Activated CD4-positive, alpha-beta T cell treated with anti-CD3 and anti-CD28 coated beads for 48 hours (primary cell): ENCODE measurements around the gene PLA2G2A.
"Not testable (repeated sequence)": the region's sequence is repeated elsewhere in the genome, so short reads cannot be mapped to it uniquely, and the experiment has no call there.

Experiments used
- DNase-seq: peaks from one replicate; pipeline ENCODE4 v3.0.0-alpha.2; 2020

The PLA2G2A gene, protein sequence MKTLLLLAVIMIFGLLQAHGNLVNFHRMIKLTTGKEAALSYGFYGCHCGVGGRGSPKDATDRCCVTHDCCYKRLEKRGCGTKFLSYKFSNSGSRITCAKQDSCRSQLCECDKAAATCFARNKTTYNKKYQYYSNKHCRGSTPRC

DNA sequence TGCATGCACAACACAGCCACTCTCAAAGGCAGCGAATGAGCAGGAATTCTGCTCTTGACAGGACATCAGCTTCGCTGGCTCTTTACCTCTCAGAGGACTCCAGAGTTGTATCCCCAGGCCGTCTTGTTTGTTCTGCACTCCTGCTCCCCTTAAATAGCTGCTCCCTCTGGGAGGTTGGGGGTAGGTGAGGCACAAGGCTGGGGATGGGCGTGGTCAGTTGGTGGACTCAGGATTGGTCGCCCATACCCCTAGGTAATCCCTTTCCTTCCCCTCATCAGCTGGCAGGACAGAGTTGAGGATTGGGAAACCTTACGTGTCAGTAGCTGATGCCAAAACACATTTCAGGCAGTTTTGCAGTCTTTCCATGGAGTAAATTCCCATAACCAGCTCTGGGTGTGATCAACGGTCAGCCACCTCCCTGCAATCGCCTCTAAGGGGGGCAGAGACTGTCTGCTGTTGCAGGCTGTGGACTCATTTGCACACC lies at the start of gene PLA2G2A:
TSS of gene PLA2G2A (minus strand) at position 125 of the 484 bp plus-strand sequence. CDS start 845 bp downstream, outside the sequence.
- DNase-seq: no peak

DNA sequence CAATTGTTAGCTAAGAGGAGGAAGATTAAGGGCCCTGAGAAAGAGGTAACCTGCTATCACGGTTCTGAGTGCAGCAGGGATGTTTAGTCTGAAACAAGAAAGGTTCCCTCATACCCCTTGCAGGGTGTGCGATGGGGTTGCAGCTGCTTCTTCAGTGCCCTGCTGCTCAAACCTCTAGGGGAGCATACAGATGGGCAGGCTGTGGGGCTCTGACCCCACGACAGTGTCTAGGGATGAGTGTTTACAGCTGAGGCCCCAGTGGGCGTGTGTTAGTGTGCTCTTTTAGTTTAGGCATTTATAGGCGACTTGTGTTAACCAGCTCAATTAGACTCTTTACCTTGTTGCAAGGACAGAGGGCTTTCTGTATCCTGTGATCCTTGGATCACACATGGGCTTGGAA lies 49.3 kb upstream of the PLA2G2A start:
- no peak for DNase-seq

DNA sequence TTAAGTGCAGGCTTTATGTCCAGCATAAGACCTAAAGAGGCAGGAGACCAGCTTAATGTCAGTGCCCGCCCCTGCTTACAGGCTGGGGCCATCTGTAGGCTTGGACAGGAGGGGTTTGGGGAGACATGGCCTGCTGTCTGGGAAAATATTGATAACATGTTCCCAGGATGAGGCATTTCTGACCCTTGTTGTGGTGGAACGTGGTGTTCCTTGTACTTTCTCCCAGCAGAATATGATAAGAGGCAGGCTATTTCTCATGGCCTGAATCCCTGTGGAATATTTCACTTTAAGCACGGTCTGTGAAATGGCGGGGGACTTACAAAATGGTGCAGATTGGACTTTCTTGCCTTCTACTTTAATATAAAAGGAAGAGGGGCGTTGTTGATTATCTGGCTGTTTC lies 48.7 kb upstream of the PLA2G2A start:
- DNase-seq: no peak

DNA sequence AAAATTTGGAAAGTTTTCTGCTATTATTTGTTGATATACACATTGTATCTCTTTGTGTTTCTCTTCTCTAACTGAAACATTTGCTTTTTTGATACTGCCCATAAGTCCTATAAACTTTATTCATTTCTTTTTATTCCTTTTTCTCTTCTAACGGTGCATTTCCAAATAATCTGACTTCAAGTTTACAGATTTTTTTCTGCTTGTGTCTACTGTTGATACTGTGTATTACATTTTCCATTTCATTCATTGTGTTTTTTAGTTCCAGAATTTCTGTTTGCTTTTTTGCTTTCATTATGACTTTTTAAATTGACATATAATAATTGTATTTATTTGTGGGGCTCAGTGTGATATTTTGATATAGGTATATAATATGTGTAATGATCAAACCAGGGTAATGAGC lies 38.3 kb upstream of the PLA2G2A start:
- DNase-seq: no peak

DNA sequence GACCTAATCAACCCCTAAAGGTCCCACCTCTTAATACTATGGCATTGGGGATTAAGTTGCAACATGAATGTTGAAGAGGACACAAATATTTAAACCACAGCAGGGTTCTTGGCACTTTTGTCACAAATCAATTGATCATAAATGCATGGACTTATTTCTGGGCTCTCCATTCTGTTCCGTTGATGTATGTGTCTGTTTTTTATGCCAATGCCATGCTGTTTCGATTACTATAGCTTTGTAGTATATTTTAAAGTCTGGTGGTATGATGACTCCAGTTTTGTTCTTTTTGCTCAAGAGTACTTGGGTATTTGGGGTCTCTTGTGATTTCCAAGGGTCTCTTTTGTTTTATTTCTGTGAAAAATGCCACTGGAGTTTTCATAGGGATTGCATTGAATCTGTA lies 34.7 kb upstream of the PLA2G2A start:
- DNase-seq: no peak

DNA sequence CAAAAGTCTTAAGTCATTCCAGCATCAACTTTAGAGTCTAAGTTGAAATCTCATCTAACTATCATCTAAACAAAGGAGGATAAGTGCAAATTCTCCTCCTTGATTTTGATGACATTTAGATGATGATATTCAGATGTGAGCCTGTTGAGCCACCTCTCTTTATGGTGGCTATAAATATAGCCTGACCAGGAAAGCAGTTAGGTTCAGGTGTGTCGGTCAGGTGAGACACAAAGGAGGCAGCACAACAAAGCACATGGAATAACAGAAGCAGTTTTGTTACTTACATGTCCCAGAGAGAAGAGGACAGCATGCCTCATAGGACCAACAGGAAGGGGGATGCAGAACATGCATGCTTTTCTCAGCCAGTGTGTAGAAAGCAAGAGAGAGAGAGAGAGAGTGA lies 30.6 kb upstream of the PLA2G2A start:
- no peak for DNase-seq

DNA sequence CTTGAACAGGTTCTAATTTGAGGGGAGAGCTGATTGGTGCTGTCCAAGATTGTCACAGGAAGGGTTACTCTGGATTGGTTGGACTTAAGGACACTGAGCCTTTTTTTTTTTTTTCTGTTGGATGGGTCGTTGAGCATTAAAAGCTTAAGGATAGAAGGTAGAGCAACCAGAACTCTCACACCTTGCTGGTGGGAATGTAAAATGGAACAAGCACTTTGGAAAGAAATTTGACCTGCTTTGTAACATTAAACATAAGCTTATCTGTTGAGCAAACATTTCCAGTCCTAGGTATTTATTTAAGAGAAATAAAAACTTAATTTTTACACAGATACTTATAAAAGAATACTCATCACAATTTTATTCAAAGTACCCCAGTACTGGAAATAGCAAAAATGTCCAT lies 29.8 kb upstream of the PLA2G2A start:
- no peak for DNase-seq

DNA sequence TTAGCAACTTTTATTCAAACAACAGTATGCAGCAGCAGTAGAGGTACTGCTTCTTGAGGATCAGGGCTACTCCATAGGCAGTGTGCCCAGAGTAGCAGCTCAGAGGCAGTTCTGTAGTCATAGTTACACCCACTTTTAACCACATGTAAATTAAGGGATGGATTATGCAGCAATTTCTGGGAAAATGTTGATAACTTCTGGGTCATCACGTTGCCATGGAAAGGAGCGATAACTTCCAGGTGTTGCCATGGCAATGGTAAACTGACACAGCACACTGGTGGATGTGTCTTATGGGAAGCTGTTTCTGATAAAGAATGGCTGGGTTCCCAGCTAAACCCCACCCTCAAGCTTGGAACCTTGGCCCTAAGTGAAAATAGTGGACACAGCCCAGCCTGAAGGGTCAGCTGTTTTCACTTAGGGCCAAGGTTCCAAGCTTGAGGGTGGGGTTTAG lies 29.0 kb upstream of the PLA2G2A start:
- no peak for DNase-seq

DNA sequence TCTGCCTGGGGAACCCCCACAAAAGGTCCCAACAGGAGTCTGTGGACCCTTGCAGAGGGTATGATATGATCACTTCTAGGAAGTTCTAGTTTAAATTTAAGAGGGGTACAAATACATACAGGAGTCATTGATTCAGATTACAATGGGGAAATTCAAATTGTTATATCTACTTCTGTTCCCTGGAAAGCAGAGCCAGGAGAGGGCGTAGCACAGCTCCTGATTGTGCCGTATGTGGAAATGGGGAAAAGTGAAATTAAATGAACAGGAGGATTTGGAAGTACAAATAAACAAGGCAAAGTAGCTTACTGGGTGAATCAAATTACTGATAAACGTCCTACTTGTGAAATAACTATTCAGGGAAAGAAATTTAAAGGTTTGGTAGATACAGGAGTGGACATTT lies 19.4 kb upstream of the PLA2G2A start:
- not testable (repeated sequence) for DNase-seq

DNA sequence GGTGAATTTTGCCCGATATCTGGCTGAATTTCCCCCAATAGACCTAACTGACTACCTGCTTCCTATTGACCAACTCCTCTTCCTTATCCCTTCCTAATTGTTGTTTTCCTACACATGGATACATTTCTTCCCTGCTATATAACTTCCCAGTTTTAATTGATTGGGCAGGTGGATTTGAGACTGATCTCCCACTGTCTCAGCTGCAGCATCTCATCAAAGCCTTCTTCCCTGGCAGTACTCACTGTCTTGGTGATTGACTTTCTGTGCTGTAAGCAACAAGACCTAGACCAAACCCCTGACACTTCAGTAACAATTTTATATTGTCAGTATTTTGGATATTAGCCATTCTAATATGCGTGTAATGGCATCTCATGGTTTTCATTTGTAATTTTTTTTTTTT lies 11.3 kb upstream of the PLA2G2A start:
- no peak for DNase-seq

DNA sequence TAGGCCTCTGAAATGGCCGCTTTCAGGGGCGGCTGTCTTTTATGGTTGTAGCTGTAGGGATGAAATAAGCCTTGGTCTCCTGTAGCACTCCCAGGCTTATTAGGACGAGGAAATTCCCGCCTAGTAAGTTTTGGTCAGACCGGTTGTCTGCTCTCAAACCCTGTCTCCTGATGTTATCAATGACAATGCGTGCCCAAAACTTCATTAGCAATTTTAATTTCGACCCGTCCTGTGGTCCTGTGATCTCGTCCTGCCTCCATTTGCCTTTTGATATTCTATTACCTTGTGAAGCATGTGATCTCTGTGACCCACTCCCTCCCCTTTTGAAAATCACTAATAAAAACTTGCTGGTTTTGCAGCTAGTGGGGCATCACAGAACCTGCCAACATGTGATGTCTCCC lies 10.8 kb upstream of the PLA2G2A start:
- DNase-seq: not testable (repeated sequence)

DNA sequence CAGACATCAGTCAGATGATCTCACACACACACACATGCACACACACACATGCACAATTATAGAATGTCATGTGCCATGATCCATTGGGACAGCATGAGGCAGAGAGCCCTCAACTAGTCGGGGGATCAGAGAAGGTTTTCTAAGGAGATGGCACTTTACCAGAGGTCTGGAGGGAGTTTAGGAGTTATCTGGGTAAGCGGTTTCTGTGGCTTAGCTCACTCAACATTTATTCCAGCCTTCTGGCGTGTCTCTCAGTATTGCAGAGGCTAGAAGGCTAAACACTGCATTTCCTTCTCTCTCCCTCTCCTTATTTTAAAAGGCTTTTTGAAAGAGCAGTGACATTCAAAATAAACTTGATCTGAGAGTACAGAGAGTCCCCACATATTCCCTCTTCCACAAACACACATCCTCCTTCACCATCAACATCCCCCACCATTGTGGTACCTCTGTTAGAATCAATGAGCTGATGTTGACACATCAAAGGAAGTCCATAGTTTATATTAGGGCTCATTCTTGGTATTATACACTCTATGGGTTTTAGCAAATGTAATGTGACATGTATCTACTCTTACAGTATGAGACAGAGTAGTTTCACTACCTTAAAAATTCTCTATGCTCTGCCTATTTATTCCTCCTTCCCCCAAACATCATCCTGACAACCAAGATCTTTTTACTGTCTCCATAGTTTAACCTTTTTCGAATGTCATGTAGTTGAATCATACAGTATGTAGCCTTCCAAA lies 9.0 kb upstream of the PLA2G2A start:
- no peak for DNase-seq

DNA sequence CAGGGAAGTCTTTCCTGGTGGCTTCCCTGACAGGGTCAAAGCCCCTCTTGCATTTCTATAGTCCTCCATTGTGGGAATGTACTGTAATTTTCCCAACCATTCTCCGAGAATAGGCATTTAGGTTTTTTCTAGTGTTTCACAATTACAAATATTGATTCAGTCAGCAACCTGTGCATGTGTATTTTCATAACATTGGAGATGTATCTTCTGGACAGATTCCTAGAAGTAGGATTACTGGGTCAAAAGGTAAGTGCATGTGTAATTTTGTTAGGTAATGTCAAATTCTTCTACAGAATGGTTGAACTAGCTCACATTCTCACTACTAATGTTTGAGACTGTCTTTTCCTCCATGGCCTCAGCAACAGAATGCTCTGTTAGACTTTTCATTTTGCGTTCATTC lies 8.3 kb upstream of the PLA2G2A start:
- no peak for DNase-seq

DNA sequence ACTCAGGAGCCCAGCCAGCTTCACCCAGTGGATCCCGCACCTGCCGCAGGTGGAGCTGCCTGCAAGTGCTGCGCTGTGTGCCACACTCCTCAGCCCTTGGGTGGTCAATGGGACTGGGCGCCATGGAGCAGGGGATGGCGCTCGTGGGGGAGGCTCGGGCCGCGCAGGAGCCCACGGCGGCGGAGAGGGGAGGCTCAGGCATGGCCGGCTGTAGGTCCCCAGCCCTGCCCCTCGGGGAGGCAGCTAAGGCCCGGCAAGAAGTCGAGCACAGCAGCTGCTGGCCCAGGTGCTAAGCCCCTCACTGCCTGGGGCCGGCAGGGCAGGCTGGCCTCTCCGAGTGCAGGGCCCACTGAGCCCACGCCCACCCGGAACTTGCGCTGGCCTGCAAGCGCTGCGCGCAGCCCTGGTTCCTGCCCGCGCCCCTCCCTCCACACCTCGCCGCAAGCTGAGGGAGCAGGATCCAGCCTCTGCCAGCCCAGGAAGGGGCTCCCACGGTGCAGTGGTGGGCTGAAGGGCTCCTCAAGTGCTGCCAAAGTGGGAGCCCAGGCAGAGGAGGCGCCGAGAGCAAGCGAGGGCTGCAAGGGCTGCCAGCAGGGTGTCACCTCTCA lies 5.1 kb upstream of the PLA2G2A start:
- not testable (repeated sequence) for DNase-seq

DNA sequence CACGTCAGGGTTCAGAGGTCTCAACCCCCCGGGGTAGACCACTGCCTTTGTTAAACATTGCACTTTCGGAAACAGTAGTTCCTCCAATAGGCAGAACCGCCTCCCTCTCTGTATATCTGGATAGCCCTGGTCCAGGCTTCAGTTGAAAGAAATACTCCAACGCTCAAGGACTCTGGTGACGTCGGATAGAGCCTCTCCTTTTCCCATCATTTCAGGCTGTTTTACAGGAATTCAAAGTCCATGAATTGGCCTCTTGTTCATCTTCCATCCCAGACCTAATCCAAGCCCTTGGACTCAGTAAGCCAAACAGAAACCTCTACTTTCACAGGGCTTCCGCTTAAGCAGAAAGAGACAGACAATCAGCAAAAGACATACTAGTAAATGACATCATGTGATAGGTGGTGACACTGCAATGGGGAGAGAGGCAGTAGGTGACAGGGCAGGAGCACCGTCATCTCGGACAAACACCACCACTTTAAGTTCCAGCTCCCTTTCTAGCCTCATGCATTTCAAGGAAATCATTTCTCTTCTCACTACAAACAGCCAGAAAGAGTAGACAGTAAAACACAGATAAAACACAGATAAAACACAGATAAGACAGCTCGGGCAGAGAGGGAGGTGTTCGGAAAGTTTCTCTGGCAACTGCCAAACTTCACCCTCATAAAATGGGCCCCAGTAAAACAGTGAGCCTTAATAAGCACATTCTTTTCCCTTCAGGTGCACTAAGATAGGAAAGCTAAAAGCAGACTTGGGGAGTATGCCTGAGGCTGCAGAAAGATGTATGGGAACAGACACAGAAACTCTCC lies 2.3 kb upstream of the PLA2G2A start:
- DNase-seq: no peak

DNA sequence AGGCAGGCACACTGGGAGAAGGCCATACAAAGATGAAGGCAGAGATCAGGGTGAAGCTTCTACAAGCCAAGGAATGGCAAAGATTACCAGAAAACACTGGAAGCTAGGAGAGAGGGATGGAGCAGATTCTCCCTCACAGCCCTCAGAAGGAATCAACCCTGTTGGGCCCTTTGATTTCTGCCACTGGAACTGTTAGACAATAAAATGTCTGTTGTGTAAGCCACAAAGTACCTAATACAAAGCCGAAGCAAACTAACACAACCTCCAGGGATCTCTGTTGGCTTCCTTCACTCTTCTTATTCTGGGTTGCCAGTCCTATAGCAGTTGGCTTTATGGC lies 1.7 kb upstream of the PLA2G2A start:
- DNase-seq: no peak

DNA sequence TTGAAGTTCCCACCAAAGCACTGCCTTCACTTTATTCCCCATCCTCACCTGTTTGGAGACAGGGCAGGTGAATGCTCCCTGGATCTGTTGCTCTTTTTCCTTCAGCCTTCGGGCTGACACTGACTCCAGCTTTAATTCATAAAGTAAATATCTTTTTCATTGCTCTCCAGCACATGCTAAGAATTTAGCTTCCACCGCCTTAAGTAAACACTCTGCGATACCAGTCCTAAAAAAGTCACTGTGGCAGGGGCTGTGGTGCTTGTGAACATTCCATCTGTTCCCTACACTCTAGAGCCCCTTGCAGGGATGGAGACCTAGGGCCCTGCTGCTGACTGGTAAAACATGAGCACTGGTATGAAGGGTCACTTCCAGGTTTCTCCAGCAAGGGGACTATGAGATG lies 896 bp upstream of the PLA2G2A start:
- no peak for DNase-seq

DNA sequence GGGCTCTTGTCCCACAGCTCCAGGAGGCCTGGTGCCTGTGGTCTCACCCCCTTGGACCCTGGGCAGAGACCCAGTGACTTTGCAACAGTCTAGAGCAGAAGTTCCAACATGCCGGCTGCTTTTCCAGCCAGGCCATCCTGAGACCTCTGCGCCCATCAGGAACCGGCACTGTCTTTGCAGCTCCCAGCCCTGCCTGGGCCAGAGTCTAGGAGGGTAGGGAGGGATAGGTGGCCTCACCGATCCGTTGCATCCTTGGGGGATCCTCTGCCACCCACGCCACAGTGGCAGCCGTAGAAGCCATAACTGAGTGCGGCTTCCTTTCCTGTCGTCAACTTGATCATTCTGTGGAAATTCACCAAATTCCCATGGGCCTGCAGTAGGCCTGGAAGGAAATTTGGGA lies 1.3 kb downstream of the PLA2G2A start:
- no peak for DNase-seq

DNA sequence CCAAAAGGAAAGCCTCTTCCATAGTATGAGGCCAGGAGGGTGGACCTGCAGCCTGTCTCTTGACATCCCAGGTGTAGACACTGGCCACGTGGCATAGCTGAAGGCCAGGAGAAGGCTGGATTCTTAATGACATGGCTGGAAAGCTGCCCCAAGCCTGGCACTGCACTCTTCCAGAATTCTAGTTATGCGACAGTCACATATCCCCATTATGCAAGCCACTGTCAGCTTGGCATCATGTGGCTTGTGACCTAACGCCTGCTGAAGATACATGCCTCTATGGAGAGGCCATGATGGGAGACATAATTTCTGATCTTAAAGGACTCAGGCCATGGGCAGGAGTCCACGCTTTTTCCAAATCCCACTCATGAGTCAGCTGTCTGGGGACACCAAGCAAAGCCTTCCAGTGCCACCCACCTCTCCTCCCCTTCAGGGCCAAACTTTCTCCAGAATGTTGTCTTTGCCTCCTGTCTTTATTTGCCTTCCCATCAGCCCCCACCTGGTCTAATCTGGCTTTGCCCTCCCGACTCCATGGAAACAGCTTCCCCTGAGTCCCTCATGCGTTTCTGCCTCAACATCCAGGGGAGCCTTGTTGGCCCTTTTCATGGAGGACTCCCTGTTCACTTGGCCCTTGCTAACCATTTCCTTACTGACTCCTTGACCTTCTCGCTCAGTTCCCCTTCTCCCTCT lies 3.0 kb downstream of the PLA2G2A start:
- no peak for DNase-seq

DNA sequence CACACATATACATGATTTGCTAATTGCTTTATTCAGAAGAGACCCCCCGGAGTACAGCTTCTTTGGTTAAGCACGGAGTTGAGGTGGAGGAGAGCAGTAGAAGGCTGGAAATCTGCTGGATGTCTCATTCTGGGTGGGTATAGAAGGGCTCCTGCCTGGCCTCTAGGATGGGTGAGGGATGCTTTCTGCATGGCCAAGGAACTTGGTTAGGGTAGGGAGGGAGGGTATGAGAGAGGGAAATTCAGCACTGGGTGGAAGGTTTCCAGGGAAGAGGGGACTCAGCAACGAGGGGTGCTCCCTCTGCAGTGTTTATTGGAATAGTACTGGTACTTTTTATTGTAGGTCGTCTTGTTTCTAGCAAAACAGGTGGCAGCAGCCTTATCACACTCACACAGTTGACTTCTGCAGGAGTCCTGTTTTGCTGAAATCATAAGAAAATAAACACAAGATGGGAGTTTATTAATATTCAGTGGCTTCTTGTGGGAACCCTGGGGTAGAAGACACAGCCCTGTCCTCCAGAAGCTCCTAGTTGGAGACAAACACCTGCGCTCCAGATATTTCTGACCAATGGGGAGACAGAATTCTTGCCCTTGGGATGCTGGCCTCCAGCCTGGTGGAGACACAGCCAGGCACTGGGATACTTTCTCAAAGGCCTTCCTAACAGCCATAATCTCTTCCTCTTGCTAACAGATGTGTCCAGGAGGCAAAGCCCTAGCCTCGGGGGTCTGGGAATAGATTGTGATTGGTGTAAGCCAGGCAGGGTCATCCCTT lies 3.8 kb downstream of the PLA2G2A start:
- no peak for DNase-seq

DNA sequence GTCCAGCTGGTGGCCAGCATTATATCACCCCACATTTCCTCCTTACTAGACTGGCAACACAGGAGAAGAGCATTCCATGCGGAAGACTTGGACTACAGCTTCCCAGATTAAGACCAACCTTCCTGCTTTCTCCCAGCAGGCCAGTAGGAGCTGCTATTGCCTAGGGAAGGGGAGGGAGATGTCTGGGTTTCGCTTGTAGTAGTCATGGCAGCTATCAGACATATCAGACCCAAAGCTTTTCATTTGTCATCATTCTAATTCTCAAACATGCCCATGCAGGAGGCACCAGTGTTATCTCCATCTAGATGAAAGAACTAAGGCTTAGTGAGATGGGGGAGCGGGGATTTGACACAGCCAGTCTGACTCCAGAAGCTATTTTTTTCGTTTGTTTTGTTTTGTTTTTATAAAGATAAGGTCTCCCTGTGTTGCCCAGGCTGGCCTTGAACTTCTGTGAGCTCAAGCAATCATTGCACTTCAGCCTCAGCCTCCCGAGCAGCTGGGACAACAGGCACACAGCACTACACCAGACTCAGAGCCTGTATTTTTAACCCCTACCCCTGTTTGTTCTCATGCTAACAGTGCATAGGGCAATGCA lies 4.5 kb downstream of the PLA2G2A start:
- DNase-seq: peak; percentile 38

DNA sequence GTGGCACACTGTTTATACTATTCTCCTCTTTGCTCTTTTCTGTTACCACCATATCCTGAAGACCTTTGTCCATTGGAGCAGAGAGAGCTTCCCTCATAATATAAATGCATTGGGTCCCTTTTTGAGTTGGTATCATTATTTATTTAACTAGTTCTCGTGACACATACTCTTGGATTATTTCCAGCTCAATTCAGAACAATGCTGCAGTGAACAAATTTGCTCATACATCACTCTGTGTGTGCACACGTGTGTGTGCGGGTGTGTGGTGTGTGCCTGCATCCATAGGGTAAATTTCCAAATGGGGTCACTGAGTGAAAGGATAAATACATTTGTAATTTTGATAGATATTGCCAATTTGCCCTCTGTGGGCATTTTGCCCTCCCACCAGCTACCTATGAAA lies 5.8 kb downstream of the PLA2G2A start:
- no peak for DNase-seq
